ENCODE results near the gene ENOX1.

Gene ENOX1

DNA sequence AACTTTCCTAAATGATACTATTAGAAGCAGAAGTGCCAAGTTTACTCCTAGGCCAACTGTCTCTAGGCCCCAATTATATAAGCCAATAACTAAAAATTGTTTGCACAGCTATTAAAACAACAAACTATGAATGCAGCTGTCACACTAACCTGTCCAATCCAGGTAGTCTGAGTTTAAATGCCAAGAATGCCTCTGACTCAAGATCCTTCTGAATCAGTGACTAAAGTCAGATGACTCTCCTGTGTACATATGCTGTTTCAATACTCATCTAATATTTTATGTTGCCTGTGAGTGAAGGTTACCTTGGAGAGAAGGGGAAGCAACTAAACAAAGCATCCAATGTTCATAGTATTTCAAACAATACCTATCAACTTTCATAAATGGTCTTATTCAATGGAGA lies 257.0 kb downstream of the ENOX1 start:
- DNase-seq: no peak

DNA sequence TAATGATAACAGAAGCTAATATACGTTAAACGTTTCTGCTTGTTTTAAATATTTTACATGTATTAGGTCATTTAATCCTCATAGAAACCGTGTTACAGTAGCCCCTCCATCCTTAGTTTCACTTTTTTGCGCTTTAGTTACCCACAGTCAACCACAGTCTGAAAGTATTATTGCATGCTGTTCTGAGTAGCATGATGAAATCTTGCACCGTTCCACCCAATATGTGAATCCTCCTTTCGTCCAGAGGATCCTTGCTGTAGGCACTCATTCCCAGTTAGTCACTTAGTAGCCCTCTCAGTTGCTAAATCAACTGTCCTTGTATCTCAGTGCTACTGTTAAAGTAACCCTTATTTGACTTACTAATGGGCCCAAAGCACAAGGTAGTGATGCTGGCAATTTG lies 257.8 kb downstream of the ENOX1 start:
- DNase-seq: no peak

DNA sequence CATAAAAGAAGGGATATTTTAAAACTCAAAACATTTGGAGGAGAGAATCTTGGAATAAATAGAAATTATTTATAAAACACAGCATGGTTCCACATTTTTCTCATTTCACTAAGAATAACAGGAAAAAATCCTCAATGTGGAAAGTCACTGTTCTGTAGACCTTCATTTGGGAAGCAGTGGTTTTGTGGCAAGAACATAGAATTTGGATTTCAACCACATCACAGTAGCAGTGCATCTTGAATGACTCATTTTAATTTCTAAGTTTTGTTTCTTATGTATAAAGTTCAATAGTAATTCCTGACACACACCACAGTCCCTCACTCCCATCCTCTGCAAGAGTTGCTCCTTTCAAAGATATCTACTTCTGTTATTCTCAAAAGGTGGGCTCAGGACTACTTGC lies 264.0 kb downstream of the ENOX1 start:
- DNase-seq: no peak

DNA sequence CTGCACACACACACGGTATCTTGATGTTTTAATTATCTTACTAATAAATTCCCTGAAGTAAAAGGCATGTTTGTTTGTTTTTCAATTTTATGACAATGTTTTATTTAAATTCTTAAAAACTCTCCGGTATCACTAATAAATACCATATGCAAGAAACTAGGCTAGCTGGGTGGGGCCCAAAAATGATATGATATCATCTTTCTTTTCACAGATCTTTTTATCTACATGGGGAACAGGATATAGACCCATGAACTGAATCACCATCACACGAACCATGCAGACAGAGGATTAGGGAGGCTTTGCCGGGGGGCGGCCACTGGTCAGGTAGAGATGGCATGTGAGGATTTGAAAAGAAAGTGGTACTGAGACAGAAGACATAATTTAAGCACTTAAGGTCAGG lies 266.4 kb downstream of the ENOX1 start:
- DNase-seq: no peak

DNA sequence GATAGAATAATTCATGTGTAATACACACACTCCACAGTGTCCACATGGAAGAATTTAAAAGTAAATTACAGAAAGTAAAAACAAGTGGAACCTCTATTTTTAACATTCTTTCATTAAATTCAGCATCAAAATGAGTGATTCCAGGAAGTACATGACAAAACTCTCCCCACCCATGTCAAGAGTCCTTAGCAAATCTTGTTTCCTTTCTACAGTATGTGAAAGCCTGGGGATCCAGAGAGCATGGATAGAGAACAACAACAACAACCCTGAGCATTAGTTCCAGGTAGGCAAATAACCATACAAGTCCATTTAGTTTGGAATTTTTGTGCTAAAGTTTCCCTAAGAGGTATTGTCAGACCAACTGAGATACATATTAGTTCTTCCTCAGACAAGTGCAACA lies 267.9 kb downstream of the ENOX1 start:
- no peak for DNase-seq

DNA sequence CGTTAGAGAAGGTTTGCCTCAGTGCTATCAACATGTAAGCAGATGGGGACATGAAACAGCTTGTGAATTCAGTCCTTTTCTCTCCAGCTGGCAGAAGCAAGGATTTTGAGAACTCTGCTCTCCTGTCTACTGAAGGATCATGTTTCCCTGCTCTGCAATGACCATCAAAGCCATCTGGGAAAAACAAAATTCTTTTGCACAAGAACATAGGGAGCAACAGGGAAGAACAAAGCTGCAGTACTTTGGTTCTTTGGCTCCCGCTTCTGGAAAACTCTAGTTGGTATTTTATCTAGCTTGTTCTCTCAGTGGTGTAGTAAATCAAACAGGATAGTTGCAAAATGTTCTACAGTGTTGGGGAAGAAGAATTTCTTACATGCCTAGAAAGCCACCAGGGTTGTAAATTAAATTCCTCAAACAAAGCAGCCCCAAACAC lies 270.4 kb downstream of the ENOX1 start:
- DNase-seq: no peak

DNA sequence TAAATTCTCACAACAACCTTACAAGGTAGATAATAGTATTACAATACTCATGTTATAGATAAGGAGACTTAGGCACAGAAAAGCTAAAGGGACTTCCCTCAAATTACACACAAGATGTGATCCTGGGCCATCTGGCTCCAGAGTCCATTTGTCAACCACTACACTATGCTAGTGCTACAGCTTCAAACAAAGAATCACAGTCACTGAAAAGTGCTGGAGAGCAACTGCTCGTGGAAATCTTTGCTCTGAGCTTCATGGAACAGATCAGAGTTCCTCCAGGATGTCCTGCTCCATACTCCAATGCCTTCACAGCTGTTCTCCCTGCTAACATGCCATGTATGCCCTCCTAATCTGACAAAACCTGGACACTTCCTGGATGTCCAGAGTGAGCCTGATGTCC lies 271.2 kb downstream of the ENOX1 start:
- no peak for DNase-seq

DNA sequence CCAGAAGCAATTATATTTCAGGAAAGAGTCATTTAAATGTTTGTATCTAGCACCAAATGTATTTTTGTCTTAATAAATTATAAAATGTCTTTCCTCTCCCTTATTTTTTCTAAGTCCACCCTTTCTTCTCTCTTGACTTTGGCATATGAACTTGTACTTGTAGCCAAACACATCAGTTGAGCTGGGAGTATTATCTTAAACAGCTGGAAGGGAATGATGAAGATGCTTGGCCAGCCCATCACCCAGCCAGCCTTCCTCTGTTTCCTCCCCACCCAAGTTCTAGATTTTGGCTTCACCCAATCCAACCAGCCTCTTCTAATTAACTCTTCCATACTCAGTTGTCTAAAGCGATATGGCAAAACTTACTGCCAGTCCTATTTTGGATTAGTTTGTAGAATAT lies 272.5 kb downstream of the ENOX1 start:
- DNase-seq: no peak

DNA sequence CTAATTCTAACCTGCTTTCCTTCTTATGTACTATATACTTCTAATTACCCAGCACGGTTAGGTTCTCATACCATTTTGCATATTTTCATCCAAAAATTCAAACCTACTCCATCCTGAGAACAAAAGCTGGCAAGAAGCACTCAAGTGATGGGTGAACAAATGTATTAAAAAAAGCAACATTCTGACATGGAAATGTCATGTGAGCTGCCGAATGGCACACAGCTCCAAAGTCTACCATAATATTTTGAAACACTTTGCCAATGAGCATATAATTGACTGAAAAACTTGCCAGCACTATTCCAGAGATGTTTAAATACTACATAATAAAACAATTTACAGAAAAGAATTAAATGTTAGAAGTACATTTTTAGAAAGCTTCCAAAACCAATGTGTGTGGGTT lies 274.6 kb downstream of the ENOX1 start:
- DNase-seq: no peak

DNA sequence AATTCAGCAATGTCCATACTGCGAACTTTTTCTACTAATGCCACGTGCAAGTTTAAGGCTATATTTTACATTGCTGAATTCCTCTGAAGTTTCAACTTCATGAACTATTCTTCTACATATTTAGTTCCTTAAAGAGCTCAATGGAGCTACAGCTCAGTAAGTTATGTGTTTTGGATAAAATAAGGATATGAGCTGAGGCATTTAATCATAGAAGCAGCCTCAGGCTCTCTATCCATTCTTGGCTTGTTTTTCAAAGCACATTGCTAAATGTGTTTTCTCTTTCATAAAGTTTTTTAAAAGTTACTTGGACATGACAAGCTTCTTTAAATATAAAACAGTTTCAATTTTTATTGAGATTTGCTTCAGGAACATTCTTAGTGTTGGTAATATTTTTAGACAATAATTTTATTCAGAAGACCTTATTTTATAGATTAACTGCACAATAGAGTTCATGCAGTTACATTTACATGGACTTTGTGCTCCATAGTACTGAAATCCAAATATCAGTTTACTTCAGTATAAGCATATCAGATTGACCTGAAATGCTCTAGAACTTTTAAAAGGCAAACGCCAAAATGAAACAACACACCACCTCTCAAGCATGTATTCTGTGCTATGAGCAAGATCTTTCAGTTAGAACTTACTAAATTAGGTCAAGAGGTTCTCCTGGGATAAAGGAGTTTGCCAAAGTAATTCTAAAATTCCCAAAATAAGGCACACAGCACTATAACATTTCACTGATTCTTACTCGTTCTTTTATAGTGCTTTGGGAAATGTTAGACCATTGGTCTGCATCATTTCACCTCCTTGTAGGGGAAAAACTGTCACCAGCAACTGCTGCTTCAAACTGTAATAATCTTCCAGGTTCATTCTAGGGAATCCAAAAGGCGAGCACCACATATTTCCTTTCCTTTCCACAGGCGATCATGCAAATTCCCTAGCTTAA lies 275.5 kb downstream of the ENOX1 start:
- DNase-seq: no peak

DNA sequence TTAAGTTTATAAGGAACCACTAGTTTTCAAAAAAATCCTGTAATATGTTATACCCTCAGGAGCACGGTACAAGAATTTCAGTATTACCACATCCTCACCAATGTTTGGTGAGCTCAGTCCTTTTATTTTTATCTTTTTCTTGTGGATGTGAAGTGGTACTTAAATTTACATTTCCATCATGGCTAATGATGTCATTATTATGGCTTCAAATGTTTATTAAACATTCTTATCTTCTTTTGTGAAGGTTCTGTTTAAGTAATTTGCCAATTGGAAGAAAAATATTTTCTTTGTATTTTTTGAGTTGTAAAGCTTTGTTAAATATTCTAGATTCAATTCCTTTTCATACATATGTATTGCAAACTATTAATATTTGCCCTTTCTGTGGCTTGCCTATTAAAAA lies 291.0 kb downstream of the ENOX1 start:
- DNase-seq: no peak

DNA sequence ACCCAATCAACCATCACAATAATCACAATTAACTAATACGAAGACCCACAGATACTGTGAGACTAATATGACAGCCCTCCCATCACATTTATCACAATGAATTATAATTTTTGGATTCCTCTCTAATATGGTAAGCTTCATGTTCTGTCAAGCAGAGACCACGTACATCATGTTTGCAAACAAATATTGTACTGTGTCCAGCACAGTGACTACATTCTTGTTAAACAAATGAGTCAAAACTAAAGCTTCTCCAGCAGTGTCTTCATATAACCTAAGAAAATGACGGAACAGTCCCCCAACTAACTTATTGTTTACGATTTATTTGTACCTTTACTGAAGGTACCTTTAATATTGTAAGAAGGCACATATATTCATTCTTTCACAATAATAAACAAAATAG lies 292.6 kb downstream of the ENOX1 start:
- DNase-seq: no peak

DNA sequence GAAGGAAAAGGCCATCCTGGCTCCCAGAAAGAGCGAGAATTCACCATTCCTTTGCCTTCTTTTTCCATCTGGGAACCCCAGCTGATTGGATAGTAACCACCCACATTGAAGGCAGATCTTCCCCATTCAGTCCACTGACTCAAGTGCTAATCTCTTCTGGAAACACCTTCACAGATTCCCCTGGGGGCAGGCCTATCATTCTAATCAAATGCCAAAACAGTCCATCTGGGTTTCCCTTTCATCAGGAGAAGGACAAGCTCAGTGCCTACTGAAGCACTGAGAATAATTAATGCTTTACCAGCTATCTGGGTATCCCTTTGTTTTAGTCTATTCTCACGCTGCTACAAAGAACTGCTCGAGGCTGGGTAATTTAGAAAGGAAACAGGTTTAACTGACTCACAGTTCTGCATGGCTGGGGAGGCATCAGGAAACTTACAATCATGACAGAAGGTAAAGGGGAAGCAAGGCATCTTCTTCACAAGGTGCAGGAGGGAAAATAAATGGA lies 293.2 kb downstream of the ENOX1 start:
- no peak for DNase-seq

DNA sequence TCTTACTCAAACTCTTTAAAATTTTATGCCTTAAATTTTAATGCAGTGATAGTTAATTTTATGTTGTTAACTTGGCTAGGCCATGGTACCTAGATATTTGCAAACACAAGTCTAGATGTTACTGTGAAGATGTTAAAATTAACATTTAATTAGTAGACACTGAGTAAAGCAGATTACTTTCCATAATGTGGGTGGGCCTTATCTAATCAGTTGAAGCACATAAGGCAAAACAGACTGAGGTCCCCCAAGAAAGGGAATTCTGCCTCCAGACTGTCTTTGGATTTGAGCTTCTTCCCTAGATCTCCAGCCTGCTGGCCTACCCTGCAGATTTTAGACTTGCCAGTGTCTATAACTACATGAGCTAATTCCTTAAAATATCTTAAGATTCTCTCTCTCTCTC lies 294.0 kb downstream of the ENOX1 start:
- no peak for DNase-seq

DNA sequence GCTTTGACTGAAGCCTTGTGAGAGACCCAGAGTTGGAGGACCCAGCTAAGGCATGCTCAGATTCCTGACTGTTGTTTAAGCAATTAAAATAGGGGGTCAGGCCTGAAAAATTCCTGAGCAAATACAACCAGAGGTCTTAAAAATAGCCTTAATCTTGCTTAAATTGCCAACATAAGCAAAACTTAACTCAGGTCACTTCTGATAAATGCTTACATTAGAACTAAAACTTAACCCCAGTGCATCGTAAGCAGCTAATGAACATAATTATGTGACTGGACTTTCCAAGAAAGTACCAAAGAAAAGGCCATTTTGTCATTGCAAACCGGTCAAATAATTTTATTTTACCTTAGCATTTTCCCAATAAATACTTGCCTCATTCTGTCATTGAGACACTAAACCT lies 294.5 kb downstream of the ENOX1 start:
- no peak for DNase-seq

DNA sequence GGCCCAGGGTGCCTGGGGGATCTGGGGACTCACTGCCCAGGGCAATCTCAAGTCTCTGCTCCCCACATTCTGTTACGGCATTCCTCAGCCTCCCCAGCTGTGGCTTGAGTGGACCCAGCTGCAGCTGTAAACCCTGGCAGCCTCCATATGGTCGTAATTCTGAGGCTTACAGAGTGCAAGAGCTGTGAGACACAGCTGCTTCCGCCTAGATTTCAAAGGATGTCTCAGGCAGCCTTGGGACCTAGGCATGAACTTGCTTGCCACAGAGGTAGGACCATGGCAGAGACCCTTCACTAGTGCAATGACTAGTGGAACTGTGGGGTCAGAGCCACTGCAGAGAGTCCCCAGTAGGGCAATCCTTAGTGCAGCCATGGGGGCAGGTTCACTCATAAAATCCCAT lies 297.5 kb downstream of the ENOX1 start:
- no peak for DNase-seq

DNA sequence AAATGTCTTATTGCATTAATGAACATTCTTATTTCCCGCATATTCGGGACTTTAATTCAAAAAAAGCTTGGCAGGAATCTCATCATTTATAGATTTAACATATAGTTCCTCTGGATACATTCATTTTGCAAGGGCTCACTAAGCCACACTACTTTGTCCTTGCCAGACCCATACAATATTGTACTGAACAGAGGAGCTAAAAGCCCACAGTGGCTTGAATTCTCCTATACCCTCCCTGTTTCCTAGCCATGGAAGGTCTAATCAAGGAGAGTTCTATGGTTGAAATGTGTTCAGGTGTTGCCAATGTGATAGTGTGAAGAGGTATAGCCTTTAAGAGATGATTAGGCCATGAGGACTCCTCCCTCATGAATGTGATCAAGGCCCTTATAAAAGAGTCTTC lies 298.9 kb downstream of the ENOX1 start:
- no peak for DNase-seq

DNA sequence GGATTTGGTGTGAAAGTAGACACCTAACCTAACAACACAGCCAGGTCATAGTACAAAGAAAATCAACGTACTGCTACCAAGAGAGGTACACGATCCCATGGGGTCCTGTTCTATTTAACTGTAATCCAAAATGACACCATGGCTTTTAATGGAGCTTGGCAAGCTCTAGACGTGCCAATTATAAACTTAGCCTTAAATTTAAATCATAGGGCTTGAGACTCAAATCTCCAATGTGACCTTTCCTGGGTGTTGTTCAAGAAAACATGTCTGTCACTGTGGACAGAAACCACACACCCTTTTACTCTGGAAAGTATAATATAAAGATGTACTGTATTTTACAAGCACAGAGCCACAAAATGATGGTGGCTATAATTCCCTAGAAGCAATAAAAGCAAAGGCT lies 299.3 kb downstream of the ENOX1 start:
- DNase-seq: no peak

DNA sequence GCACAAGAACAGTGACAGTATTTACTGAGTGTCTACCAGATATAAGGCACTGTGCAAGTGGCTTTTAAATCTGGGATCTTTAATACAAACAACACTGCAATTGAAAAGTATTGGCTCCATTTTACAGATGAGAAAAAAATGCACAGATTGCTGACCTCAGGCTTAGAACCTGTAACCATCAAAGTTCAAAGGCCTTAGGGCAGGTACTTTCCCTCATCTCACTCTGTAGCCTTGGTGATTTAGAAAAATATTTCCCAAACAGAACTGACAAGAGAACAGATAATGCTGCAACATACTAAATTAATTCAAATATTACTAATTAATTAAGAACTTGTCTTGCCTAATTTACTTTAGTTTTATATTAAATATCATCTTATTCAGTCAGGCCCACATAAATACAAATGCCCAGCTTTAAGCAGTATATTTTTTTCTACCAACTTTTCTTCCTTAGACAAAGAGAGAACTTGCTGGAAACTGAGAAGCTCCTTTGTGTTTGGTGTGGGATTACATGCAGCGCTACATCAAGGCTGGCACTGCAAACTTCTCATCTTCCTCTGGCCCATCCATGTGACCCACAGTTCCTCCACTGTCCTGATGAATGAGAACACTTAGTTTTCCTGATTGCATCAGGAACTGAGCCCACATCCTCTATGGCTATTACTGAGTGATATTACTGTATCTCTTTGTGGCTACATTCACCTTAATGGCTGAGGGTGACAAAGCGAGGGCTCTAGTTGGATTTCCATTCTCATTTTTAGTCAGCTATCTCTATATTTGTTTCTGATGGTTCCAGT lies 302.1 kb downstream of the ENOX1 start:
- DNase-seq: no peak

DNA sequence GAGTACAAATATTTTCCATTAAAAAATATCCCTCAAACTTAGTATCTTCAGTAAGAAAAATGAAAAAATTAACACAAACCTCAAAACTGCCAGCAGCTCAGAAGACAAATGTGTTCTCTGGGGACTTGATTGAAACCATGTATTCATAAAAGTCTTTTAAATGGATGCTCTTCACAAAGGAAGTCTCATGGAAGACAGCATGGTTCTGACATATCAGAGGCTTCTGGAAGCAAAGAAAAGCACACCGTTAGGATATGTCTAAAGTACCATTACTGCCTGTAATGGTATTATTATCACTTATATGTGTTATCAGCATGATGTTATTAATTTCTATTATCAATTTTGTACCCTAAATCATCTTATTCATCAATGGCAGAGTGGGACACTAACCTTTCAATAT lies 302.8 kb downstream of the ENOX1 start:
- DNase-seq: no peak

DNA sequence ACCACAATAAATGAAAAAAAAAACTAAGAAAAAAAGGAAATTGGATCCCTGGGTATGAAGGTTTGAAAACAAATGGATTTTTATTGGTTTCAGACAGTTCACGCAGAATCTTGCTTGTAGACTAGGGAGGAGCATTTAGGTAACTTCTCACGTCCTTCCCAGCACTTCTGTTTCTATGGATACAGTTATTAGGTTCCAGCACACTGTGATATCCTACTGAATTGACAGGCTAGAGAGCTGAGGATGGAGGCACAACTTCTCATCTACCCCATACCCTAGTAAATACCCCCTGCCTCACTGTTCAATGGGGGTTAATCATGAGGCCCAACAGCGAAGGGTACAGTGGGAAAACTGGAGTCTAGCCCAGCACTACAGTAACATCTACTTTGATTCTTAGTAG lies 304.1 kb downstream of the ENOX1 start:
- no peak for DNase-seq

DNA sequence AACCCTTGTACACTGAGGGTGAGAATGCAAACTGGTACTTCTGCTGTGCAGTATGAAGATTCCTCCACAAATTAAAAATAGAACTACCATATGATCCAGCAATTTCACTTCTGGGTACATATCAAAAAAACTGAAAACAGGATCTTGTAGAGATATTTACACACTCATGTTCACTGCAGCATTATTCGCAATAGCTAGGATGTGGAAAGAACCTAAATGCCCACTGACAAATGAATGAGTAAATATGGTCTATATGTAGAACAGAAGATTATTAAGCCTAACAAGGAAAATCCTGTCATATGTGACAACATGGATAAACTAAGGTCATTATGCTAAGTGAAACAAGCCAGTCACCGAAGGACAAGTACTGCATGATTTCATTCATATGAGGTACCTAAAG lies 304.7 kb downstream of the ENOX1 start:
- DNase-seq: no peak

DNA sequence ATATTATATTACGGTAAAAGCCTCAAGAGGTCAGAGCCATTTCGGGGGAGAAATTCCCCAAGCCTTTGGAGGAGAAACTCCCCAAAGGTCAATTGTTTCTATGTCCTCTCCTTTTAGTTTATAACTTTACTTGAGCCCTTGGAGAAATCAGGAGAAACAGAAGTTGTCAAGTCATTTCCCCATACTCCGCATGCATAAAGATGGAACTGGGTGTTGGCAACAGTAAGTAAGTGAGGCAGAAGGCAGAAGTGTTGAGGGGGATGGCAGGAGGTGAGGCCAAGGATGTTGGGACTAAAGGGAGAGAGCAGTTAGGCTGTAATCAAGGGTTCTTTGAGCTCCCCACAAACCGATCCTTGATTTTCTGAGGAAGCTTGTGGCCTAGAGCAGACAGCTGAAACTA lies 307.9 kb downstream of the ENOX1 start:
- DNase-seq: no peak

DNA sequence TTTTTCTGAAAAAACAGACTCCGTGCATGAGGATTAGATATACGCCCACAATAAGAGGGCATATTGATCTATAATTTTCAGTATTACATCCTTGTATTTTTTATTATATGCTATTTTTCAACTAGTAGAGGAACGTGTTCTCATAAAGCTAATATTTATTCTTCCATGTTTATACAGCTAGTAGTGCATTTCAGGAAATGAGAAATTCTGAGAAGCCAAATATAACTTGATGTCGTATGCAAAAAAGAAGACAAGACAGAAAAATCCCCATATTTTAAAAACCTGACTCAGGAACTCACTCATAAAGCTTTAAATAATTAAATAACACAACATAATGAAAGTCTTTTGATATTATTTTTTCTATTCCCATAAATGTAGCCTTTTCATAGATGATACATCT lies 308.6 kb downstream of the ENOX1 start:
- DNase-seq: no peak
